HG03575 (cell line): ENCODE measurements around the gene QPCT.

ENCODE experiments used
- ATAC-seq: cut with Tn5 transposase; IDR thresholded peaks from one replicate; pipeline ENCODE4 v1.9.1; 2021; ENCODE audit not compliant: unreplicated experiment, insufficient number of reproducible peaks, low FRiP score; ENCODE audit errors: extremely low read depth

QPCT gene

DNA sequence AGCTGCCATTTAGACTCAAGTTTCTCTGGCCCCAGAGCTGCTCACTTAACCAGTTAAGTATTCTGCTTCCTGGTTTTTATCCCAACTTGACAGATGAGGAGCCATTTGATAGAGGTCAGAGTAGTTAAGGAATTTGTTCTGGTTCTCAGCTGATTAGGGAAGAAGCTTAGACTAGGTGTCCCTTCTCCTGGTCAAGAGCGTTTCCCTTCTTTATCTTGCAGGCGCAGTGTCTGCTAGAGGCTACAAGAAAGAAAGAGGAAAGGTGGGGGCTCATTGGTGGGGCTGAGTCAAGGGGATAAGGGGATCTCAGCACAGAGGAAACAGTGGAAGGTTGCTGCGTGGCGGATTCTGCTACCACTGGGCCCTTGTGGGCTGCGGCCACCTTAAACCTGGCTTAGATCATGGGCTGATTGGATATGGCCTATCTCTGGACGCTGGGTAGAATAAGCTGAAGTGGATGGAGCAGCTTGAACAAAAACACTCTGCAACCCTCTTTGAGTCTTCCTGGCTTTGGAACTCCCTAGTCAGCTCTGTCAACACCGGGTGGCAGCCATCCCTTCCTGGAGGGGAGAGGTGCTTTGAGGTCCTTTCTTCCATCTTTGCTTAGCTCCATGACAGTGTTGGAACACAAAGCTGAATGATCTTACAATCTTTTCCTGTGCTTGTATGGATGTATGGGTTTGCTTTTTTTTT, 70.8 kb downstream of the QPCT start:
- no peak for ATAC-seq

DNA sequence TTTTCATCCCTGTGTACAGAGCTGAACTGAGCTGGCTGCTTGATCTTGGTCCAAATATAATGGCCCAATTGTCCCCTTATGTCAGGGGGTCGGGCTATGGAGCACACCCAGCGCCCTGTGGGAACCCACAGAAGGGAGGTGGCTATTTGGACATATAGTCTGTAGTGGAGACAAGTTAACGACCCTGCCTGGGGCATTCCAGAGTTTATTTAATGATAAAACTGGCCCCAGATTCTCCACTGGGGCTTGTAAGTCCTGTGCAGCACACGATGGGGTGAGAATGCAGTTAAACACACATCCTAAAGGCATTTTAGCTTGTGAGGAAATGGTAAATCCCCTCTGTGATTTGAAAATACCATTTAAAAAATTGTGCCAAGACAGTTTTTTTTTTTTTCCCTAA, 72.9 kb downstream of the QPCT start:
- no peak for ATAC-seq

DNA sequence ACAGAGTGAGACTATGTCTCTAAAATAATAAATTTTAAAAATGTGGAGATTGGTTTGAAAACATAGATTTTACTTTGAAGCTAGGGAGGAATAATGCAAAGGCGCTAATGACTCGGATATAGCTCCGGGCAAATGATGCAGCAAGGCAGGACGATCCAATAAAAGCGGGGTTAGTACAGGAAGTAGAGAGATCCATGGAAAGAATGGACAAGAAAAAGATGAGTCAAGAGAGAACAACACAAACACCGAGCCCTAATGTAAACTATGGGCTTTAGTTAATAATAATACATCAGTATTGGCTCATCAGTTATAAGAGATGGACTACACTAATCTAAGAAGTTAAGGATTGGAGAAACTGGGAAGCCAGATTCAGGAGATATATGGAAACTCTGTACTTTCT, 74.5 kb downstream of the QPCT start:
- ATAC-seq: no peak

DNA sequence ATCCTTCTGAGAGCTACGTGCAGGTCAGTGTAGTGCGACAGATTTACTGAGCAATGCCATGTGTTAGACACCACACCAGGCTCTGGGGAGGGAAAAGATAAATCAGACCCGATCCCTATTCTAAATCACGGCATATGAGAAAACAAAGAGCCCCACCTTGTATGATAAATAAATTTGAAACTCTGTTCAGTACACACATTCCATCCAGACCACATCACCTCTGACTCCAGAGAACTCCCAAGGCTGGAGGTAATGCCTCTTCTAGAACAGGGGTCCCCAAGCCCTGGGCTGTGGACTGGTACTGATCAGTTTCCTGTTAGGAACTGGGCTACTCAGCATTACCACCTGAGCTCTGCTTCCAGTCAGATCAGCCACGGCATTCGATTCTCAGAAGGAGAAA, 77.3 kb downstream of the QPCT start:
- ATAC-seq: no peak

DNA sequence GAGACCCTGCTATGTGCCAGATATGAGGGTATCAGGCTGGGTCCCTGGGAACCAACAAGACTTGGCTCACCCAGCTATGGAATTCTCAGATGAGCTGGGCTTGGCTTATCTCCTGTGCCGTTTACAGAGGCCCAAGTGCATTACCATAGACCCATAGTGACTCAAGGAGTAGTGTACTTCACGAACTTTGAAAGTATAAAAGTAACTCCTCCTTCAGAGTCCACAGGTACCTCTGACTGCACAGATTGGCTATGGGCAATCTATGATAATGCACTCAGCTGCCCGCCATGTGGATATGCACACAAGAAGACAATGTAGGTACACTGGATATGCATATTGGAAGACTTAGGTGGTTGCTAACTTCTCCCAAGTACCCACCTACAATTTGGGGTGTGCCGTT, 78.4 kb downstream of the QPCT start:
- no peak for ATAC-seq
